Calu3 (cell line): ENCODE results near the gene WNT7A. TPM values are rescaled to one million over a fixed set of nuclear protein-coding genes. Genes with fewer than 3 reads are reported as not detected.

Experiments
- BruUV-seq: library from RNA; stranded (reverse); fragments of 400-500 nt; replicated peaks from 2 replicates; lab custom pipeline; 2021; lab: Mats Ljungman, UMichigan
- CTCF ChIA-PET: fragments of 300-600 bp; sonication (Branson Sonifier 250); formaldehyde crosslinking; loops from one replicate; lab custom pipeline; 2022; ENCODE audit warnings: antibody characterized with exemption; lab: Charles Lee
- DNase-seq: peaks from one replicate; pipeline ENCODE4 v3.0.0; 2022
- H3K27ac Mint-ChIP-seq: one replicate; pipeline ENCODE4 v1.8.0; 2022; ENCODE audit warnings: mixed read lengths; ENCODE audit not compliant: unreplicated experiment
- H3K27me3 Mint-ChIP-seq: one replicate; pipeline ENCODE4 v1.8.0; 2022; ENCODE audit warnings: mixed read lengths; ENCODE audit not compliant: unreplicated experiment
- H3K36me3 Mint-ChIP-seq: one replicate; pipeline ENCODE4 v1.8.0; 2022; ENCODE audit warnings: mild to moderate bottlenecking, moderate library complexity, mixed read lengths; ENCODE audit not compliant: insufficient read depth, unreplicated experiment
- H3K4me1 Mint-ChIP-seq: one replicate; pipeline ENCODE4 v1.8.0; 2022; ENCODE audit warnings: mild to moderate bottlenecking, low read depth, mixed read lengths; ENCODE audit not compliant: unreplicated experiment
- H3K4me3 Mint-ChIP-seq: one replicate; pipeline ENCODE4 v1.8.0; 2022; ENCODE audit warnings: mild to moderate bottlenecking, low read depth, moderate library complexity, mixed read lengths; ENCODE audit not compliant: unreplicated experiment
- H3K9me3 Mint-ChIP-seq: one replicate; pipeline ENCODE4 v1.8.0; 2022; ENCODE audit warnings: low read depth, mixed read lengths; ENCODE audit not compliant: unreplicated experiment
- CTCF ChIP-seq: fragments of 200-600 bp; IDR thresholded peaks from one replicate; pipeline ENCODE4 v1.8.0; 2022; ENCODE audit warnings: antibody characterized with exemption; ENCODE audit not compliant: unreplicated experiment
- intact Hi-C: fragments of 100-400 bp; cut with micrococcal nuclease; formaldehyde crosslinking; loops from one replicate; pipeline ENCODE4 v1.10.0; 2022; ENCODE audit not compliant: unreplicated experiment
- total RNA-seq: library from RNA; stranded (reverse); gene quantifications from 2 replicates; pipeline ENCODE4 v1.2.3, GENCODE V29; 2022

The WNT7A gene
- total RNA-seq, 1 experiment from 2014 or later: 3.5 TPM

- Mint-ChIP-seq H3K27ac (no peak overlapping the region), H3K4me1 (peaks cover 8% of the 10 kb centered on the region), H3K36me3 (no peaks in the 10 kb centered on the region), H3K4me3 (no peak overlapping the region), H3K9me3 (no peaks in the 10 kb centered on the region), H3K27me3 (no peaks in the 10 kb centered on the region)
- DNase-seq: no peak
- intact Hi-C loops: no loop called here
- TF ChIP-seq CTCF: no peak
- BruUV-seq: no TSS peak
- CTCF ChIA-PET: interaction anchor here (1.4 kb wide), 1 partner anchor 55 kb away, joined by 4 read pairs; no protein-coding TSS in a partner anchor
Observed at GRCh38 chr3:13825311-13825579, 54.6 kb downstream of the WNT7A start.

- no TSS peak for BruUV-seq
- Mint-ChIP-seq H3K36me3 (no peaks in the 10 kb centered on the region), H3K27me3 (no peaks in the 10 kb centered on the region), H3K9me3 (no peaks in the 10 kb centered on the region), H3K4me1 (peaks cover 8% of the 10 kb centered on the region), H3K4me3 (no peak overlapping the region), H3K27ac (no peak overlapping the region)
- TF ChIP-seq CTCF: no peak
- DNase-seq: no peak
- intact Hi-C loops: no loop called here
- CTCF ChIA-PET: interaction anchor here (1.4 kb wide), 1 partner anchor 56 kb away, joined by 4 read pairs; no protein-coding TSS in a partner anchor
Observed at GRCh38 chr3:13824521-13825310, 55.2 kb downstream of the WNT7A start.

GRCh38 chr3:13823692-13824091, 56.2 kb downstream of the WNT7A start:
- H3K36me3 Mint-ChIP-seq: no peaks in the 10 kb centered on the region
- BruUV-seq: no TSS peak
- H3K27me3 Mint-ChIP-seq: no peaks in the 10 kb centered on the region
- intact Hi-C loops: no loop called here
- no peak overlapping the region for H3K27ac Mint-ChIP-seq
- H3K9me3 Mint-ChIP-seq: no peaks in the 10 kb centered on the region
- DNase-seq: no peak
- CTCF ChIA-PET: no interaction called here
- H3K4me1 Mint-ChIP-seq: peaks cover 8% of the 10 kb centered on the region
- no peak overlapping the region for H3K4me3 Mint-ChIP-seq
- TF ChIP-seq CTCF: no peak

DNA sequence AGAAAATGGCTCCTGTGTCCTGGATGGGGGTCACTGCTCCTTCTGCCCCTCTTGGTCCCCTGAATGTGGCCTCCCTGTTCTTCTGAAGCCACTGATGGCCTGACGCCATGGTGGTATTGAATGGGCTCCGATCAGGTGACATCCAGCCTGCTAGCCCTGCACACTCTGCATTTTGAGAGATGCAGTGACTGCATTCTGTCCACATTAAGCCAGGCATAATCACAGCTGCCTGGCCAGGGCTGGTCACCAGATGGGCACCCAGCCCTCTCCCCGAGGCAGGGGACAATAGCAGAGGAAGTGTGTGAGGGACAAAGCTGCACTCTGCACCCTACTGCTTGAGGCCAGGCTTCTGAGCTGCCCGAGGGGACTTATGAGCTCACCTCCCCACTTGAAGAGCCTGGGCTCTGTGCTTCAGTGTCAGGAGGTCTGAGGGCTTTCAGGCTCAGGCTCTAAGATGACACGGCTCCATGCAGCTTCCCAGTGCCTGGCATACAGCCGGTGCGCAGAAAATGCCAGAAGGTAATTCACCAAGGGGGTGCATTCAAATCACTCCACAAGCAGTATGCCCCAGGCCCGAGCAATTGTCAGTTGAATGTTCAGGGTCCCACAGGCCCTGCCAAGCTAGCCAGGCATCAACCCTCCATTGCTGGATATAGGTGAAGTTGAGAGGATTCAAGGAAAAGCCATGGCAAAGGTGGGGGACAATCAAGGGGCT, 56.8 kb downstream of the WNT7A start:
- Mint-ChIP-seq H3K4me1 (peaks cover 8% of the 10 kb centered on the region), H3K27me3 (no peaks in the 10 kb centered on the region), H3K36me3 (no peaks in the 10 kb centered on the region), H3K4me3 (no peak overlapping the region), H3K27ac (no peak overlapping the region), H3K9me3 (no peaks in the 10 kb centered on the region)
- no peak for DNase-seq
- CTCF ChIA-PET: no interaction called here
- no peak for TF ChIP-seq CTCF
- no TSS peak for BruUV-seq
- intact Hi-C loops: no loop called here
